Right atrium auricular region (tissue), 2 donors: Measurements from ENCODE around the gene TTLL10. TPM values are rescaled to one million over a fixed set of nuclear protein-coding genes. Genes with fewer than 3 reads are reported as not detected.

Experiments
- DNase-seq: peaks from one replicate; pipeline ENCODE4 v3.0.0-alpha.2; 2019; ENCODE audit warnings: low spot score
- H3K27ac ChIP-seq, 2 donors: fragments of 200-600 bp; sonication (generic); 1 replicate in 1 of 2; 2 replicates in 1 of 2; pipeline ENCODE4 v1.5.1; 2016 to 2019
- H3K27me3 ChIP-seq, 2 donors: fragments of 200-600 bp; sonication (generic); one replicate each; pipeline versions ENCODE4 v1.5.1 to v1.6.0; 2017 to 2019
- H3K36me3 ChIP-seq: fragments of 200-600 bp; sonication (generic); one replicate; pipeline ENCODE4 v1.5.1; 2016
- H3K4me1 ChIP-seq, 2 donors: fragments of 200-600 bp; sonication (generic); one replicate each; pipeline versions ENCODE4 v1.5.1 to v1.6.0; 2017 to 2019
- H3K4me3 ChIP-seq, 2 donors: fragments of 200-600 bp; sonication (generic); 1 replicate in 1 of 2; 2 replicates in 1 of 2; pipeline ENCODE4 v1.5.1; 2017 to 2019; ENCODE audit warnings: mild to moderate bottlenecking in 1 of 2, moderate library complexity in 1 of 2
- H3K9me3 ChIP-seq, 2 donors: fragments of 200-600 bp; sonication (generic); one replicate each; pipeline ENCODE4 v1.5.1; 2019
- CTCF ChIP-seq, 2 donors: fragments of 200-600 bp; sonication (generic); IDR thresholded peaks; one replicate each; pipeline ENCODE4 v1.5.1; 2019; ENCODE audit warnings: antibody characterized with exemption in 2 of 2
- total RNA-seq, 2 donors: library from RNA; depleted of rRNA; stranded (reverse); fragments of >200 nt; gene quantifications; one replicate each; pipeline ENCODE4 v1.1.0, GENCODE V29; 2016

TTLL10 gene
- total RNA-seq, 2 donors from 2014 or later = not detected

DNA sequence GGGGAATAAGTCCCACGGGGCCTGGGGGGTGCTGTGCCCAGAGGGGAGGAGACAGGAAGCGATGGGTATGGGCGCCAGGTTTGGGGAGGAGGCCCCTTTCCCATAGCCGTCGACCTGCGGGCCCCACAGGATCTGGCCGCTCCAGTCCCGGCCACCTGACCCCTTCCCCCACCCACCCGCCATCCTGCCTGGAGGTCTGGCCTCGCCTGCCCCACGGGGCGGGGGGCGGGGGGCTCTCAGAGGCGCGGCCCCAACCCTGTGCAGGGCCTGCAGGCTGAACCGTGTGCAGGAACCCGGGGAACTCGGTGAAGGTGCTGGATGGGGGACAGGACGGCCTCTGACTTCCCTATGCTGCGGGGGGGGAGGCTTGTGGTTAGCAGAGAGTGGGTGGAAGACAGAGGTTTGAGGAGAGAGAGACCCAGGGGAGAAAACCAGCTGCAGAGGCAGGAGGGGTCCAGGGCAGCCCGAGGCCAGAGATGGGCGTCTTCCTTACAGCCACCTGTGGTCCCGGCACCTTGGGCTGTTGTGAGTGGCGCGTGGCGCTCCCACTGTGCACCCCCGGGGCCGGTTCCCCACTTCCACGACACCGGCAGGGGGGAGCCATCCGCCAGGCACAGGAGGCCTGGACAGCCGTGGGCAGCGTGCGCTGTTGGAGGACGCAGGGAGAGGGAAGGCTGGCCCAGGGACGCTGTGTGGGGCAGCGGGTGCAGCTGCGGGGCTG lies 35.2 kb downstream of the TTLL10 start:
- peaks cover 0 to 46% of the 10 kb centered on the region in 2 donors for H3K4me1 ChIP-seq
- peaks cover 6 to 8% of the 10 kb centered on the region in 2 donors for H3K27me3 ChIP-seq
- H3K9me3 ChIP-seq = no peaks in the 10 kb centered on the region
- H3K27ac ChIP-seq = no peak overlapping the region
- no peak for TF ChIP-seq CTCF (IDR thresholded peaks at IDR 0.05)
- DNase-seq = no peak
- no peaks in the 10 kb centered on the region for H3K36me3 ChIP-seq
- no peak overlapping the region for H3K4me3 ChIP-seq

- no peak for DNase-seq
- H3K27ac ChIP-seq = no peak overlapping the region
- peaks cover under 1% of the 10 kb centered on the region for H3K36me3 ChIP-seq
- TF ChIP-seq CTCF (IDR thresholded peaks at IDR 0.05) = no peak
- H3K27me3 ChIP-seq = peaks cover 6 to 8% of the 10 kb centered on the region in 2 donors
- peaks cover 0 to 46% of the 10 kb centered on the region in 2 donors for H3K4me1 ChIP-seq
- H3K4me3 ChIP-seq = no peak overlapping the region
- no peaks in the 10 kb centered on the region for H3K9me3 ChIP-seq
Observed at GRCh38 chr1:1210726-1211540, 37.3 kb downstream of the TTLL10 start.

GRCh38 chr1:1211541-1212441 lies 38.1 kb downstream of the TTLL10 start:
- Histone ChIP-seq H3K36me3 (peaks cover 9% of the 10 kb centered on the region), H3K4me3 (peak overlapping the region in 1 of 2 donors; percentile 36), H3K27ac (no peak overlapping the region), H3K9me3 (no peaks in the 10 kb centered on the region), H3K27me3 (peaks cover 4 to 6% of the 10 kb centered on the region in 2 donors), H3K4me1 (peaks cover 0 to 43% of the 10 kb centered on the region in 2 donors)
- DNase-seq = no peak
- TF ChIP-seq CTCF (IDR thresholded peaks at IDR 0.05) = no peak

DNA sequence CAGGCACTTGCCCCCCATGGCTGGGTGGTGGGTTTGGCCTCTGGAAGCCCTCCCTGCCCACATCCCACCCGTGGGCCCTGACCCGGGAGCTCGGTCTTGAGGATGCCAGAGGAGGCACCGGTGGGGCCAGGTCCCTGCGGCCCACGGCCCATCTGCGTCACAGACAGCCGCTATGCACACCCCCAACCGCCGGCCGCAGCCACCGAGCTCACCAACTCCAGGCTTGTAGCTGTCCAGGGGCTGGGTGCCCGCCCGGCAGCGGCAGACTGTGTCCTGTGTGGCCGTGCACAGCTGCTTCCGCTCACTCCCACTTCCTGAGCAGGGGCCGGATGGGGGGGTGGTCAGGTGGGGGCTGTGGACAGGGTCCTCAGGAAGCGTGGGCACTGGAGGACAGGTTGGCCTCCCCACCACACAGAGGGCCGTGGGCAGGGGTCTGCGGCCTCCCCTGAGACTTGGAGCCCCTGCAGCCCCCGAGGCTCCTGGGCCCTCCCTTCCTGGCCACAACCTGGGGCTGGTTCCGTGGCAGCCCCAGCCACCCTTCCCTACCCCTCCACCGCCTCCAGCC lies 39.2 kb downstream of the TTLL10 start:
- Histone ChIP-seq H3K27me3 (no peaks in the 10 kb centered on the region), H3K27ac (no peak overlapping the region), H3K36me3 (peaks cover 17% of the 10 kb centered on the region), H3K9me3 (no peaks in the 10 kb centered on the region), H3K4me3 (peak overlapping the region in 1 of 2 donors; percentile 36), H3K4me1 (peaks cover 0 to 42% of the 10 kb centered on the region in 2 donors)
- no peak for DNase-seq
- TF ChIP-seq CTCF (IDR thresholded peaks at IDR 0.05) = no peak
